ENCODE results near the gene CCDC134.

The CCDC134 gene

GRCh38 chr22:41841085-41841712, 40.7 kb downstream of the CCDC134 start:
- no peak overlapping the region for H3K4me3 ChIP-seq (ENCODE audit: low read depth, low read length)
- DNase-seq (ENCODE audit: low read depth), result no peak
- TF ChIP-seq CTCF (IDR thresholded peaks at IDR 0.05; ENCODE audit: low read depth, low read length, missing control alignments), result no peak

- H3K4me3 ChIP-seq (ENCODE audit: low read depth, low read length), result no peak overlapping the region
- no peak for DNase-seq (ENCODE audit: low read depth)
Measured at GRCh38 chr22:41842996-41843970, 42.8 kb downstream of the CCDC134 start.

GRCh38 chr22:41844036-41844435, 43.6 kb downstream of the CCDC134 start:
- no peak for TF ChIP-seq CTCF (IDR thresholded peaks at IDR 0.05; ENCODE audit: low read depth, low read length, missing control alignments)
- no peak for DNase-seq (ENCODE audit: low read depth)
- H3K4me3 ChIP-seq (ENCODE audit: low read depth, low read length), result no peak overlapping the region

More at GRCh38 chr22:41842996-41843970, 42.8 kb downstream of the CCDC134 start:
- TF ChIP-seq CTCF (IDR thresholded peaks at IDR 0.05; ENCODE audit: low read depth, low read length, missing control alignments), result no peak

- H3K4me3 ChIP-seq (ENCODE audit: low read depth, low read length), result no peak overlapping the region
- no peak for TF ChIP-seq CTCF (IDR thresholded peaks at IDR 0.05; ENCODE audit: low read depth, low read length, missing control alignments)
- DNase-seq (ENCODE audit: low read depth), result no peak
Measured at GRCh38 chr22:41844513-41844912, 44.0 kb downstream of the CCDC134 start.

- no peak for TF ChIP-seq CTCF (IDR thresholded peaks at IDR 0.05; ENCODE audit: low read depth, low read length, missing control alignments)
- DNase-seq (ENCODE audit: low read depth), result no peak
- no peak overlapping the region for H3K4me3 ChIP-seq (ENCODE audit: low read depth, low read length)
Measured at GRCh38 chr22:41845380-41846267, 45.1 kb downstream of the CCDC134 start.

GRCh38 chr22:41846268-41846987, 45.9 kb downstream of the CCDC134 start:
- H3K4me3 ChIP-seq (ENCODE audit: low read depth, low read length), result no peak overlapping the region; the same call in 1 of the 2 replicates
- no peak for DNase-seq (ENCODE audit: low read depth)
- TF ChIP-seq CTCF (IDR thresholded peaks at IDR 0.05; ENCODE audit: low read depth, low read length, missing control alignments), result no peak
